K562 (cell line): ENCODE measurements around the gene SLC8A2. TPM values are rescaled to one million over a fixed set of nuclear protein-coding genes. Genes with fewer than 3 reads are reported as not detected.

Source experiments
- BMI1 ChIP-seq: fragments of 150-350 bp; IDR thresholded peaks from 2 replicates; pipeline ENCODE4 v1.6.1; 2014; ENCODE audit warnings: low read length
- BRCA1 ChIP-seq, 2 experiments: fragments of 450-650 bp in 1 of 2; sonication (generic) in 1 of 2; formaldehyde crosslinking in 1 of 2; IDR thresholded peaks; 2 replicates each; pipeline versions ENCODE4 v1.5.0 to v1.6.1; 2017 to 2020; ENCODE audit warnings: mild to moderate bottlenecking in 1 of 2, missing genetic modification reagents in 1 of 2
- CBX5 ChIP-seq: IDR thresholded peaks from 2 replicates; pipeline ENCODE4 v1.6.1; 2014; ENCODE audit warnings: low read depth, borderline replicate concordance
- CREM ChIP-seq: IDR thresholded peaks from 2 replicates; pipeline ENCODE4 v1.6.1; 2014; ENCODE audit warnings: antibody characterized with exemption, low read depth
- E2F6 ChIP-seq, 2 experiments: IDR thresholded peaks; 2 replicates each; pipeline ENCODE4 v1.6.1; 2011; ENCODE audit warnings: borderline replicate concordance in 1 of 2, control low read depth in 1 of 2, low read depth in 1 of 2, low read length in 1 of 2, mild to moderate bottlenecking in 1 of 2, mixed read lengths in 1 of 2, moderate library complexity in 1 of 2; ENCODE audit not compliant: insufficient read depth in 1 of 2, insufficient read length in 1 of 2, poor library complexity in 1 of 2, severe bottlenecking in 1 of 2; ENCODE audit errors: extremely low read depth in 1 of 2
- ESRRA ChIP-seq: fragments of 450-650 bp; IDR thresholded peaks from 2 replicates; pipeline ENCODE4 v1.6.1; 2014; ENCODE audit warnings: low read depth, mild to moderate bottlenecking, moderate library complexity, borderline replicate concordance
- FOXK1 ChIP-seq: sonication (generic); formaldehyde crosslinking; IDR thresholded peaks from 2 replicates; pipeline ENCODE4 v1.8.0; 2022; ENCODE audit warnings: missing genetic modification reagents, mild to moderate bottlenecking, borderline replicate concordance
- FUS ChIP-seq: fragments of 200-400 bp; formaldehyde crosslinking; optimal IDR thresholded peaks from 2 replicates; pipeline ENCODE3; 2017; ENCODE audit warnings: low read depth, low read length
- HMG20A ChIP-seq: fragments of 450-650 bp; formaldehyde crosslinking; conservative IDR thresholded peaks from 2 replicates; pipeline ENCODE4 v1.4.0; 2020; ENCODE audit warnings: mild to moderate bottlenecking, mixed read lengths
- RNF2 ChIP-seq: sonication (generic); IDR thresholded peaks from 2 replicates; pipeline ENCODE4 v1.6.1; 2016
- SIN3B ChIP-seq: fragments of 450-650 bp; IDR thresholded peaks from 2 replicates; pipeline ENCODE4 v1.6.1; 2017; ENCODE audit warnings: low read depth, mild to moderate bottlenecking, moderate library complexity
- TAF9B ChIP-seq: fragments of 450-650 bp; IDR thresholded peaks from 2 replicates; pipeline ENCODE4 v1.6.1; 2018; ENCODE audit warnings: mild to moderate bottlenecking; ENCODE audit not compliant: partially characterized antibody
- TRIM25 ChIP-seq: fragments of 450-650 bp; IDR thresholded peaks from 2 replicates; pipeline ENCODE4 v1.7.0; 2016; ENCODE audit warnings: borderline replicate concordance
- ZEB2 ChIP-seq: fragments of 450-650 bp; IDR thresholded peaks from 2 replicates; pipeline ENCODE4 v1.6.1; 2016
- ZNF140 ChIP-seq: fragments of 250-450 bp; sonication (Bioruptor Pico); IDR thresholded peaks from 2 replicates; pipeline ENCODE4 v1.8.0; 2021; ENCODE audit warnings: moderate library complexity, mild to moderate bottlenecking, inconsistent platforms
- ZNF740 ChIP-seq, 3 experiments: fragments of 200-800 bp in 1 of 3; sonication (Bioruptor generic) in 1 of 3; sonication (generic) in 1 of 3; formaldehyde crosslinking in 1 of 3; IDR thresholded peaks; 2 replicates each; pipeline versions ENCODE4 v1.6.1 to v1.8.0; 2016 to 2022; ENCODE audit warnings: mild to moderate bottlenecking in 2 of 3, missing compliant biosample characterization in 2 of 3, missing genetic modification characterization in 2 of 3, missing genetic modification reagents in 1 of 3
- polyA plus RNA-seq, 8 experiments: library from polyadenylated mRNA; depleted of rRNA in 4 of 8; stranded (reverse) in 5 of 8; unstranded in 3 of 8; fragments of >200 nt; fragmentation: Nextera tagmentation in 2 of 8; fragmentation: Illumina TruSeq in 1 of 8; extraction: Ambion mirVana in 2 of 8; extraction: Trizol in 1 of 8; gene quantifications; 2 replicates each; pipeline versions ENCODE4 v1.2.1 to v1.2.3, GENCODE V29; 2011 to 2014; ENCODE audit warnings: inconsistent platforms in 1 of 8, missing spikeins in 1 of 8
- total RNA-seq, 7 experiments: library from RNA; depleted of rRNA in 6 of 7; stranded (reverse); fragments of >200 nt in 6 of 7; fragmentation: Illumina TruSeq in 2 of 7; extraction: Trizol in 2 of 7; gene quantifications; 2 replicates each; pipeline versions ENCODE4 v1.2.1 to v1.2.3, GENCODE V29; 2011 to 2021; ENCODE audit warnings: low replicate concordance in 1 of 7
- TF ChIP-seq, protein P1 (sequence below): sonication (generic); formaldehyde crosslinking; IDR thresholded peaks from 2 replicates; pipeline ENCODE4 v1.8.0; 2022; ENCODE audit warnings: mild to moderate bottlenecking, low read depth, missing genetic modification reagents
- TF ChIP-seq, protein P2 (sequence below): fragments of 450-650 bp; conservative IDR thresholded peaks from 2 replicates; pipeline ENCODE4 v1.6.1; 2016; ENCODE audit warnings: missing genetic modification characterization, low read depth, mild to moderate bottlenecking, missing compliant biosample characterization, moderate library complexity
- TF ChIP-seq, protein P3 (sequence below): fragments of 450-650 bp; IDR thresholded peaks from 2 replicates; pipeline ENCODE4 v1.7.1; 2018; ENCODE audit warnings: mild to moderate bottlenecking, low read depth; ENCODE audit not compliant: partially characterized antibody

SLC8A2 gene
- total and polyA plus RNA-seq, 9 of the 15 experiments (the other 6 are each of a cell fraction or from before 2014, with no cell fraction given) = 0.07 to 0.66 (median 0.24) TPM; not detected in 3

DNA sequence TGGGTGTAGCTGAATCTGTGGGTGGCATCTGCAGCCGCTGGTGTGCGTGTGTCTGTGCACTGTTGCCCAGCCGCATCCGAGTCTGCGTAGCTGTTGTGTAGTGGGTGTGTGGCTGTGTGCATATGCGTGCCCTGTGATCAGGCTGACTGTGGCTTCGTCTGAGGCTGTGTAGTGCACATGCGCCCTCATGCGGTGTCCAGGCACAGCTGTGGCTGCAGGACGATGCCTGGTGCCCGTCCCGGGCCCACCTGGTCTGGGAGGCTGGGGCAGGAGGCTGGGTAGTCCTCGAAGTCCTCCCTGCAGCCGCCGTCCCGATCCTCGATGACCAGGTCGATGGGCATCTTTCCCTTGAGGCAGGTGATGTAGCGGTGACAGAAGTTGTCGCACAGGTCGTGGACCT is 57.2 kb downstream of the SLC8A2 start (continued):
- TF ChIP-seq ZNF740 (CRISPR knock-in tag; IDR thresholded peaks at IDR 0.05) = peak; percentile 40; the same call in 1 of the 2 replicates
- no peak for TF ChIP-seq ZNF740 (tag; IDR thresholded peaks at IDR 0.05)
- no peak for TF ChIP-seq TRIM25
- TF ChIP-seq CREM = peak; percentile 30; the same call in 1 of the 2 replicates
- TF ChIP-seq E2F6 (IDR thresholded peaks at IDR 0.05; ENCODE audit: borderline replicate concordance in 1 of 2, extremely low read depth in 1 of 2, insufficient read depth in 1 of 2, insufficient read length in 1 of 2, low read depth in 1 of 2, low read length in 1 of 2, poor library complexity in 1 of 2, severe bottlenecking in 1 of 2) = peak in 1 of 2 experiments; percentile 46
- TF ChIP-seq SIN3B = no peak
- no peak for TF ChIP-seq BMI1
- no peak for TF ChIP-seq ESRRA
- TF ChIP-seq ZEB2 = no peak
- no peak for TF ChIP-seq ZNF140 (CRISPR knock-in tag)
- TF ChIP-seq, protein P1, sequence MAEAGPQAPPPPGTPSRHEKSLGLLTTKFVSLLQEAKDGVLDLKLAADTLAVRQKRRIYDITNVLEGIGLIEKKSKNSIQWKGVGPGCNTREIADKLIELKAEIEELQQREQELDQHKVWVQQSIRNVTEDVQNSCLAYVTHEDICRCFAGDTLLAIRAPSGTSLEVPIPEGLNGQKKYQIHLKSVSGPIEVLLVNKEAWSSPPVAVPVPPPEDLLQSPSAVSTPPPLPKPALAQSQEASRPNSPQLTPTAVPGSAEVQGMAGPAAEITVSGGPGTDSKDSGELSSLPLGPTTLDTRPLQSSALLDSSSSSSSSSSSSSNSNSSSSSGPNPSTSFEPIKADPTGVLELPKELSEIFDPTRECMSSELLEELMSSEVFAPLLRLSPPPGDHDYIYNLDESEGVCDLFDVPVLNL (CRISPR knock-in tag) = 0 out of 2 replicates have a peak, but pooled peaks have one; percentile 17
- no peak for TF ChIP-seq BRCA1 (IDR thresholded peaks at IDR 0.05)
- no peak for TF ChIP-seq BRCA1 (CRISPR knock-in tag; IDR thresholded peaks at IDR 0.05)
- TF ChIP-seq FUS = no peak
- TF ChIP-seq, protein P2, sequence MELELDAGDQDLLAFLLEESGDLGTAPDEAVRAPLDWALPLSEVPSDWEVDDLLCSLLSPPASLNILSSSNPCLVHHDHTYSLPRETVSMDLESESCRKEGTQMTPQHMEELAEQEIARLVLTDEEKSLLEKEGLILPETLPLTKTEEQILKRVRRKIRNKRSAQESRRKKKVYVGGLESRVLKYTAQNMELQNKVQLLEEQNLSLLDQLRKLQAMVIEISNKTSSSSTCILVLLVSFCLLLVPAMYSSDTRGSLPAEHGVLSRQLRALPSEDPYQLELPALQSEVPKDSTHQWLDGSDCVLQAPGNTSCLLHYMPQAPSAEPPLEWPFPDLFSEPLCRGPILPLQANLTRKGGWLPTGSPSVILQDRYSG (tag) = no peak
- TF ChIP-seq HMG20A (CRISPR knock-in tag) = no peak
- no peak for TF ChIP-seq TAF9B
- no peak for TF ChIP-seq CBX5
- TF ChIP-seq, protein P3, sequence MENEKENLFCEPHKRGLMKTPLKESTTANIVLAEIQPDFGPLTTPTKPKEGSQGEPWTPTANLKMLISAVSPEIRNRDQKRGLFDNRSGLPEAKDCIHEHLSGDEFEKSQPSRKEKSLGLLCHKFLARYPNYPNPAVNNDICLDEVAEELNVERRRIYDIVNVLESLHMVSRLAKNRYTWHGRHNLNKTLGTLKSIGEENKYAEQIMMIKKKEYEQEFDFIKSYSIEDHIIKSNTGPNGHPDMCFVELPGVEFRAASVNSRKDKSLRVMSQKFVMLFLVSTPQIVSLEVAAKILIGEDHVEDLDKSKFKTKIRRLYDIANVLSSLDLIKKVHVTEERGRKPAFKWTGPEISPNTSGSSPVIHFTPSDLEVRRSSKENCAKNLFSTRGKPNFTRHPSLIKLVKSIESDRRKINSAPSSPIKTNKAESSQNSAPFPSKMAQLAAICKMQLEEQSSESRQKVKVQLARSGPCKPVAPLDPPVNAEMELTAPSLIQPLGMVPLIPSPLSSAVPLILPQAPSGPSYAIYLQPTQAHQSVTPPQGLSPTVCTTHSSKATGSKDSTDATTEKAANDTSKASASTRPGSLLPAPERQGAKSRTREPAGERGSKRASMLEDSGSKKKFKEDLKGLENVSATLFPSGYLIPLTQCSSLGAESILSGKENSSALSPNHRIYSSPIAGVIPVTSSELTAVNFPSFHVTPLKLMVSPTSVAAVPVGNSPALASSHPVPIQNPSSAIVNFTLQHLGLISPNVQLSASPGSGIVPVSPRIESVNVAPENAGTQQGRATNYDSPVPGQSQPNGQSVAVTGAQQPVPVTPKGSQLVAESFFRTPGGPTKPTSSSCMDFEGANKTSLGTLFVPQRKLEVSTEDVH = no peak
- TF ChIP-seq FOXK1 (CRISPR knock-in tag) = no peak
- no peak for TF ChIP-seq RNF2
